Measurements from ENCODE around the gene PPME1. TPM values are rescaled to one million over a fixed set of nuclear protein-coding genes. Genes with fewer than 3 reads are reported as not detected.

The PPME1 gene
- total RNA-seq, 1 experiment from 2014 or later: 98.3 TPM

- TF ChIP-seq EZH2 (IDR thresholded peaks at IDR 0.05; ENCODE audit: borderline replicate concordance, low read depth, low read length, poor library complexity, severe bottlenecking) (no peak), CTCF (conservative IDR thresholded peaks at IDR 0.05; ENCODE audit: low read depth, low read length) (no peak)
- ChIA-PET POLR2A (ENCODE audit: low non-redundant PET) (no interaction called here), CTCF (no interaction called here)
- no peak overlapping the region for H3K4me3 ChIP-seq (ENCODE audit: low read depth, low read length, poor library complexity, severe bottlenecking)
- H3K4me1 ChIP-seq (ENCODE audit: insufficient read depth, low read length, poor library complexity, severe bottlenecking): no peaks in the 10 kb centered on the region
- BruUV-seq (replicated peaks): no TSS peak
- intact Hi-C loops (cut with micrococcal nuclease; ENCODE audit: unreplicated experiment): loop anchor here (5.0 to 10.0 kb wide), 2 partner anchors 64 to 427 kb away; no protein-coding TSS in a partner anchor
- H3K27me3 ChIP-seq (replicated peaks; ENCODE audit: insufficient read depth, low read depth, low read length, poor library complexity): no peaks in the 10 kb centered on the region
- DNase-seq (ENCODE audit: low spot score): no peak
- H3K27ac ChIP-seq (ENCODE audit: low read depth, low read length, poor library complexity, severe bottlenecking): no peak overlapping the region
- no peaks in the 10 kb centered on the region for H3K9me3 ChIP-seq (ENCODE audit: low read depth, low read length, poor library complexity, severe bottlenecking)
- H3K36me3 ChIP-seq (ENCODE audit: insufficient read depth, low read length, poor library complexity, severe bottlenecking): peaks cover 3% of the 10 kb centered on the region
Observed at GRCh38 chr11:74257959-74258553, 87.0 kb downstream of the PPME1 start.

- Histone ChIP-seq H3K27ac (ENCODE audit: low read depth, low read length, poor library complexity, severe bottlenecking) (no peak overlapping the region), H3K36me3 (ENCODE audit: insufficient read depth, low read length, poor library complexity, severe bottlenecking) (no peaks in the 10 kb centered on the region), H3K9me3 (ENCODE audit: low read depth, low read length, poor library complexity, severe bottlenecking) (no peaks in the 10 kb centered on the region), H3K4me1 (ENCODE audit: insufficient read depth, low read length, poor library complexity, severe bottlenecking) (no peaks in the 10 kb centered on the region), H3K27me3 (replicated peaks; ENCODE audit: insufficient read depth, low read depth, low read length, poor library complexity) (no peaks in the 10 kb centered on the region), H3K4me3 (ENCODE audit: low read depth, low read length, poor library complexity, severe bottlenecking) (no peak overlapping the region)
- ChIA-PET CTCF (no interaction called here), POLR2A (ENCODE audit: low non-redundant PET) (no interaction called here)
- intact Hi-C loops (cut with micrococcal nuclease; ENCODE audit: unreplicated experiment): no loop called here
- no TSS peak for BruUV-seq (replicated peaks)
- no peak for DNase-seq (ENCODE audit: low spot score)
- TF ChIP-seq CTCF (conservative IDR thresholded peaks at IDR 0.05; ENCODE audit: low read depth, low read length) (no peak), EZH2 (IDR thresholded peaks at IDR 0.05; ENCODE audit: borderline replicate concordance, low read depth, low read length, poor library complexity, severe bottlenecking) (no peak)
Observed at GRCh38 chr11:74262725-74263124, 91.6 kb downstream of the PPME1 start.

GRCh38 chr11:74265256-74265655 lies 94.2 kb downstream of the PPME1 start:
- no peak overlapping the region for H3K4me3 ChIP-seq (ENCODE audit: low read depth, low read length, poor library complexity, severe bottlenecking)
- TF ChIP-seq EZH2 (IDR thresholded peaks at IDR 0.05; ENCODE audit: borderline replicate concordance, low read depth, low read length, poor library complexity, severe bottlenecking) (no peak), CTCF (conservative IDR thresholded peaks at IDR 0.05; ENCODE audit: low read depth, low read length) (no peak)
- no peaks in the 10 kb centered on the region for H3K9me3 ChIP-seq (ENCODE audit: low read depth, low read length, poor library complexity, severe bottlenecking)
- ChIA-PET POLR2A (ENCODE audit: low non-redundant PET) (no interaction called here), CTCF (no interaction called here)
- no TSS peak for BruUV-seq (replicated peaks)
- no peaks in the 10 kb centered on the region for H3K4me1 ChIP-seq (ENCODE audit: insufficient read depth, low read length, poor library complexity, severe bottlenecking)
- H3K36me3 ChIP-seq (ENCODE audit: insufficient read depth, low read length, poor library complexity, severe bottlenecking): no peaks in the 10 kb centered on the region
- H3K27ac ChIP-seq (ENCODE audit: low read depth, low read length, poor library complexity, severe bottlenecking): no peak overlapping the region
- H3K27me3 ChIP-seq (replicated peaks; ENCODE audit: insufficient read depth, low read depth, low read length, poor library complexity): no peaks in the 10 kb centered on the region
- no peak for DNase-seq (ENCODE audit: low spot score)
- intact Hi-C loops (cut with micrococcal nuclease; ENCODE audit: unreplicated experiment): no loop called here

Measured in A673 (cell line).